C4-2B (cell line): ENCODE results near the gene GARIN3.

ENCODE experiments used
- ZFX ChIP-seq: fragments of 450-650 bp; IDR thresholded peaks from 2 replicates; pipeline ENCODE4 v1.6.1; 2017
- TF ChIP-seq, protein P1 (sequence below): fragments of 450-650 bp; conservative IDR thresholded peaks from 2 replicates; pipeline ENCODE4 v1.5.1; 2017; ENCODE audit warnings: mild to moderate bottlenecking

DNA sequence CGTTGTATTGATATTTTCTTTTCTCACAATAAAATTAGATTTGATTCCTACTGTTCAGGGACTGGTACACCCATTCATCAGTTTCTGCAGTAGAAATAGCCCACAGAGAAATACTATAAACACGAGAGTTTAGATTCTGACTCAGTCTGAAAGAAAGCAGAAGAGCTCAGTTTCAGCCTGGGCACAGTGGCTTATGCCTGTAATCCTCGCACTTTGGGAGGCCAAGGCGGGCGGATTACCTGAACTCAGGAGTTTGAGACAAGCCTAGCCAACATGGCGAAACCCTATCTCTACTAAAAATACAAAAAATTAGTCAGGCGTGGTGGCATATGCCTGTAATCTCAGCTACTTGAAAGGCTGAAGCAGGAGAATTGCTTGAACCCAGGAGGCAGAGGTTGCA is 23.2 kb upstream of the GARIN3 start:
- TF ChIP-seq, protein P1, sequence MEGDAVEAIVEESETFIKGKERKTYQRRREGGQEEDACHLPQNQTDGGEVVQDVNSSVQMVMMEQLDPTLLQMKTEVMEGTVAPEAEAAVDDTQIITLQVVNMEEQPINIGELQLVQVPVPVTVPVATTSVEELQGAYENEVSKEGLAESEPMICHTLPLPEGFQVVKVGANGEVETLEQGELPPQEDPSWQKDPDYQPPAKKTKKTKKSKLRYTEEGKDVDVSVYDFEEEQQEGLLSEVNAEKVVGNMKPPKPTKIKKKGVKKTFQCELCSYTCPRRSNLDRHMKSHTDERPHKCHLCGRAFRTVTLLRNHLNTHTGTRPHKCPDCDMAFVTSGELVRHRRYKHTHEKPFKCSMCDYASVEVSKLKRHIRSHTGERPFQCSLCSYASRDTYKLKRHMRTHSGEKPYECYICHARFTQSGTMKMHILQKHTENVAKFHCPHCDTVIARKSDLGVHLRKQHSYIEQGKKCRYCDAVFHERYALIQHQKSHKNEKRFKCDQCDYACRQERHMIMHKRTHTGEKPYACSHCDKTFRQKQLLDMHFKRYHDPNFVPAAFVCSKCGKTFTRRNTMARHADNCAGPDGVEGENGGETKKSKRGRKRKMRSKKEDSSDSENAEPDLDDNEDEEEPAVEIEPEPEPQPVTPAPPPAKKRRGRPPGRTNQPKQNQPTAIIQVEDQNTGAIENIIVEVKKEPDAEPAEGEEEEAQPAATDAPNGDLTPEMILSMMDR = no peak
- no peak for TF ChIP-seq ZFX
